T-helper 22 cell (primary cell): ENCODE measurements around the gene POTEI.
"Not testable (repeated sequence)": the region's sequence is repeated elsewhere in the genome, so short reads cannot be mapped to it uniquely, and the experiment has no call there.

Source experiments
- DNase-seq: peaks from one replicate; pipeline ENCODE4 v3.0.0-alpha.2; 2020; ENCODE audit warnings: low read depth

The POTEI gene

DNA sequence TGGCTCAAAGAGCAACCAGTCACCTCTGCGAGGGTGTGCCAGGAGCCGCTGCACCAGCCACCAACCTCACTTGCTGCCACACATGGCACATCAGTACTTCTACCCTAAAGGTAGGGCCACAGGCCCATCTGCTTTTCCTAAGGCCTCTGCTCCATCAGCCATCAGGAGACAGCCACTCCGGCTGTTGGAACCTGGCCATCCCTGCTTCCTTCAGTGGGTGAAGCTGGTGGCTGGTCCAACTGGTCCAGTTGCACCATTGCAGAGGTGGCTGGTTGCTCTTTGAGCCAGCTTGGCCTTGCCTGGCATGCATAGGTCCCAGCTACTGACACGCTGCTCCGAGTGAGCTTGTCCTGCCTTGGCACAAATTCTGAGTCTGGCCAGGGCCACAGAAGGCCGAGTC, 53.7 kb downstream of the POTEI start:
- DNase-seq: not testable (repeated sequence)

DNA sequence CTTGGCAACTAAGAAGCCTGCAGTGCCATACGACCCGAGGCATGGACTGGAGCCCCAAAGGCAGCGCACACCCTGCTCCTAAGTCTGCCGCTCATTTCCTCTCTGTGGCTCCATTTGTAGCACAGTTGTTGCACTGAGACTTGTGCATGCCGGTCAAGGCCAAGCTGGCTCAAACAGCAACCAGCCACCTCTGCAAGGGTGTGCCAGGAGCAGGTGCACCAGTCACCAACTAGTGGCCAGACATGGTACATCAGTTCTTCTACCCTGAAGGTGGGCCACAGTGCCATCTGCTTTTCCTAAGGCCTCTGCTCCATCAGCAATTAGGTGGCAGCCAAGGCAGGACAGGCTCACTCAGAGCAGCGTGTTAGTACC, 54.4 kb downstream of the POTEI start:
- DNase-seq: not testable (repeated sequence)

GRCh38 chr2:130453955-130454711, 55.0 kb downstream of the POTEI start:
- DNase-seq: not testable (repeated sequence)

- DNase-seq: not testable (repeated sequence)
Observed at GRCh38 chr2:130452897-130453296, 56.2 kb downstream of the POTEI start.

DNA sequence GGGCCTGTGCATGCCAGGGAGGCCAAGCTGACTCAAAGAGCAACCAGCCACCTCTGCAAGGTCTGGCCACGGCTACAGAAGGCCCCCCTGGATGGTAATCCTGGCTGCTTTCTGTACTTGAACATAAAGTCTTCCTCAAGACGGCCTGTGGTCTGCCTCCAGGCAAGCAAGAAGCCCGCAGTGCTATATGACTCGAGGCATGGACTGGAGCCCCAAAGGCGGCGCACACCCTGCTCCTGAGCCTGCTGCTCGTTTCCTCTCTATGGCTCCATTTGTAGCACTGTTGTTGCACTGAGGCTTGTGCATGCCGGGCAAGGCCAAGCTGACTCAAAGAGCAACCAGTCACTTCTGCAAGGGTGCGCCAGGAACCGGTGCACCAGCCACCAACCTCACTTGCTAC, 57.3 kb downstream of the POTEI start:
- not testable (repeated sequence) for DNase-seq

GRCh38 chr2:130451278-130451677, 57.9 kb downstream of the POTEI start:
- DNase-seq: not testable (repeated sequence)

DNA sequence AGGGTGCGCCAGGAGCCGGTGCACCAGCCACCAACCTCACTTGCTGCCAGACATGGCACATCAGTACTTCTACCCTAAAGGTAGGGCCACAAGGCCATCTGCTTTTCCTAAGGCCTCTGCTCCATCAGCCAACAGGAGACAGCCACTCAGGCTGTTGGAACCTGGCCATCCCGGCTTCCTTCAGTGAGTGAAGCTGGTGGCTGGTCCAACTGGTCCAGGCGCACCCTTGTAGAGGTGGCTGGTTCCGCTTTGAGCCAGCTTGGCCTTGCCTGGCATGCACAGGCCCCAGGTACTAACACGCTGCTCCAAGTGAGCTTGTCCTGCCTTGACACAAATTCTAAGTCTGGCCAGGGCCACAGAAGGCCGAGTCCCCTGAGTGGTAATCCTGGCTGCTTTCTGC, 58.8 kb downstream of the POTEI start:
- not testable (repeated sequence) for DNase-seq

DNA sequence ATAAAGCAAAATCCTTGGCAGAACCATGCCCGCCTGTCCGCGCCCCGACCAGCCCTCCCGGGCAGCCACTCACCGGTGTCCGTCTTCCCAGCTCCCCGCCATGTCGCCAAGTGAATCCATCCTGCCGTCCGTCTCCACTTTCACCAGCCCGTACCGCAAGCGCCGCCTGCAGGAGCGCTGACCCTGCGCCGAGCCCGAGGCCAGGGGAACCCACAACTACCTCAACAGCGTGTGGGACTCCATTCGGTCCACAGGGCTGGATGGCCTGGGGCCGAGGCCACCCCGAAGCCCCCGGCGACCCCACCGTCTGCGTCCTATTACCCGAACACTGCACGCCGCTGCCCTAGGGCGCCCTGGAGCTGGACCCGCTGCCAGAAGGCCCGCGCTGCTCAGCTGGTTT, 81.5 kb downstream of the POTEI start:
- DNase-seq: not testable (repeated sequence)

DNA sequence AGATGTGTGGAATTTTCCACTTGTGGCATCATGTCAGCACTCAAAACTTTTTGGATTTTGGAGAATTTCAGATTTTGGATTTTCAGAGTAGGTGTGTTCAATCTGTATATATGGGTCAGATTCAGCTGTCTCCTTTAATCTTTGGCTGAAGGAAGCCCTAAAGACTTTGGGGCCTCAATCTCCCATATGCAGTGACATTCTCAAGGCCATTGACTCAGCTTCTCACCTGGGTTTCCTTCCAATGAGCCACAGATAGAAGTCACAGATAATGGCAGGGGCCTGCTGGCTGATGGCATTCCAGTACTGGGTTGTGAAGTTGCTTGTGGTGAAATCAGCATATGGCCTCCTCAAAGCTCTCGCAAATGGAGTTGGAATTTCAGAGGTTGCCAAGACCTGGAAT, 90.3 kb downstream of the POTEI start:
- DNase-seq: not testable (repeated sequence)

- not testable (repeated sequence) for DNase-seq
Observed at GRCh38 chr2:130416693-130417092, 92.4 kb downstream of the POTEI start.
